HepG2 (cell line): ENCODE results near the gene ADAR. TPM values are rescaled to one million over a fixed set of nuclear protein-coding genes. Genes with fewer than 3 reads are reported as not detected.

Experiments used
- CCDC6 ChIP-seq: sonication (generic); formaldehyde crosslinking; IDR thresholded peaks from 2 replicates; pipeline ENCODE4 v1.8.1; 2022; ENCODE audit warnings: mild to moderate bottlenecking, missing genetic modification reagents, moderate library complexity
- HMG20A ChIP-seq: IDR thresholded peaks from 2 replicates; pipeline ENCODE4 v1.6.1; 2016; ENCODE audit warnings: borderline replicate concordance
- TRIM24 ChIP-seq: sonication (generic); formaldehyde crosslinking; IDR thresholded peaks from 2 replicates; pipeline ENCODE4 v1.8.0; 2022; ENCODE audit warnings: mild to moderate bottlenecking, missing genetic modification reagents
- ZNF225 ChIP-seq: sonication (generic); formaldehyde crosslinking; IDR thresholded peaks from 2 replicates; pipeline ENCODE4 v1.4.0; 2020; ENCODE audit warnings: mild to moderate bottlenecking, missing genetic modification reagents
- ZNF317 ChIP-seq: sonication (generic); formaldehyde crosslinking; IDR thresholded peaks from 2 replicates; pipeline ENCODE4 v1.5.0; 2020; ENCODE audit warnings: mild to moderate bottlenecking, missing genetic modification reagents
- polyA plus RNA-seq, 8 experiments: library from polyadenylated mRNA; depleted of rRNA in 3 of 8; stranded (reverse) in 7 of 8; unstranded in 1 of 8; fragments of >200 nt; fragmentation: Illumina TruSeq in 4 of 8; extraction: Trizol in 4 of 8; gene quantifications; 2 replicates each; pipeline versions ENCODE4 v1.2.1 to v1.2.3, GENCODE V29; 2011 to 2016; ENCODE audit warnings: low read depth in 4 of 8, missing spikeins in 1 of 8, mixed read lengths in 1 of 8; ENCODE audit not compliant: insufficient read depth in 1 of 8
- total RNA-seq, 5 experiments: library from RNA; depleted of rRNA; stranded (reverse); fragments of >200 nt; fragmentation: Illumina TruSeq; extraction: Trizol; gene quantifications; 2 replicates each; pipeline ENCODE4 v1.2.3, GENCODE V29; 2016; ENCODE audit warnings: low read depth in 1 of 5
- TF ChIP-seq, protein P1 (sequence below): sonication (generic); formaldehyde crosslinking; IDR thresholded peaks from 2 replicates; pipeline ENCODE4 v1.4.0; 2020; ENCODE audit warnings: mild to moderate bottlenecking, missing genetic modification reagents
- TF ChIP-seq, protein P2 (sequence below): sonication (generic); formaldehyde crosslinking; IDR thresholded peaks from 2 replicates; pipeline ENCODE4 v1.4.0; 2020; ENCODE audit warnings: mild to moderate bottlenecking, missing genetic modification reagents
- TF ChIP-seq, protein P3 (sequence below): sonication (generic); formaldehyde crosslinking; IDR thresholded peaks from 2 replicates; pipeline ENCODE4 v1.8.1; 2023; ENCODE audit warnings: mild to moderate bottlenecking, missing genetic modification reagents

ADAR gene
- total and polyA plus RNA-seq, 2 of the 13 experiments (the other 11 are each of a cell fraction or from before 2014, with no cell fraction given): 70.8 to 86.2 TPM

DNA sequence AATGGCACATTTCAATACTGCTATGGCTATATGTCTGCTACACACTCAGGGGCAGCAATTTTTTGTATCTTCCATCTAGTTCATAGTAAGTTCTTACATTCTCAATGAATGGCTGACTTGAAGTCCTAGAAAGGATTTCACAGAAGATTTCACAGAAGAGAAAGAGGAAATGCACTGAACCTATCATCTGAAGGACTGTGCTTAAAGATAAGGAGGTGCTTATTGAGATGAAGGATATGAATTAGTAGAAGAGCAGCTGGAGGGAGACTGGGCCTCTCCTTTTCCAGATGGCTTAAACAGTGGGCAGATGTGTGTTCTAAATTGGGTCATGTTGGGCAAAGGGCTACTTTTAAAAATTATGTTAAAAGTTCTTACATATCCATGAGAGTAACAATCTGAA is 14.6 kb downstream of the ADAR start (continued):
- no peak for TF ChIP-seq HMG20A
- TF ChIP-seq, protein P1, sequence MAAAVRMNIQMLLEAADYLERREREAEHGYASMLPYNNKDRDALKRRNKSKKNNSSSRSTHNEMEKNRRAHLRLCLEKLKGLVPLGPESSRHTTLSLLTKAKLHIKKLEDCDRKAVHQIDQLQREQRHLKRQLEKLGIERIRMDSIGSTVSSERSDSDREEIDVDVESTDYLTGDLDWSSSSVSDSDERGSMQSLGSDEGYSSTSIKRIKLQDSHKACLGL (CRISPR knock-in tag): no peak
- TF ChIP-seq, protein P2, sequence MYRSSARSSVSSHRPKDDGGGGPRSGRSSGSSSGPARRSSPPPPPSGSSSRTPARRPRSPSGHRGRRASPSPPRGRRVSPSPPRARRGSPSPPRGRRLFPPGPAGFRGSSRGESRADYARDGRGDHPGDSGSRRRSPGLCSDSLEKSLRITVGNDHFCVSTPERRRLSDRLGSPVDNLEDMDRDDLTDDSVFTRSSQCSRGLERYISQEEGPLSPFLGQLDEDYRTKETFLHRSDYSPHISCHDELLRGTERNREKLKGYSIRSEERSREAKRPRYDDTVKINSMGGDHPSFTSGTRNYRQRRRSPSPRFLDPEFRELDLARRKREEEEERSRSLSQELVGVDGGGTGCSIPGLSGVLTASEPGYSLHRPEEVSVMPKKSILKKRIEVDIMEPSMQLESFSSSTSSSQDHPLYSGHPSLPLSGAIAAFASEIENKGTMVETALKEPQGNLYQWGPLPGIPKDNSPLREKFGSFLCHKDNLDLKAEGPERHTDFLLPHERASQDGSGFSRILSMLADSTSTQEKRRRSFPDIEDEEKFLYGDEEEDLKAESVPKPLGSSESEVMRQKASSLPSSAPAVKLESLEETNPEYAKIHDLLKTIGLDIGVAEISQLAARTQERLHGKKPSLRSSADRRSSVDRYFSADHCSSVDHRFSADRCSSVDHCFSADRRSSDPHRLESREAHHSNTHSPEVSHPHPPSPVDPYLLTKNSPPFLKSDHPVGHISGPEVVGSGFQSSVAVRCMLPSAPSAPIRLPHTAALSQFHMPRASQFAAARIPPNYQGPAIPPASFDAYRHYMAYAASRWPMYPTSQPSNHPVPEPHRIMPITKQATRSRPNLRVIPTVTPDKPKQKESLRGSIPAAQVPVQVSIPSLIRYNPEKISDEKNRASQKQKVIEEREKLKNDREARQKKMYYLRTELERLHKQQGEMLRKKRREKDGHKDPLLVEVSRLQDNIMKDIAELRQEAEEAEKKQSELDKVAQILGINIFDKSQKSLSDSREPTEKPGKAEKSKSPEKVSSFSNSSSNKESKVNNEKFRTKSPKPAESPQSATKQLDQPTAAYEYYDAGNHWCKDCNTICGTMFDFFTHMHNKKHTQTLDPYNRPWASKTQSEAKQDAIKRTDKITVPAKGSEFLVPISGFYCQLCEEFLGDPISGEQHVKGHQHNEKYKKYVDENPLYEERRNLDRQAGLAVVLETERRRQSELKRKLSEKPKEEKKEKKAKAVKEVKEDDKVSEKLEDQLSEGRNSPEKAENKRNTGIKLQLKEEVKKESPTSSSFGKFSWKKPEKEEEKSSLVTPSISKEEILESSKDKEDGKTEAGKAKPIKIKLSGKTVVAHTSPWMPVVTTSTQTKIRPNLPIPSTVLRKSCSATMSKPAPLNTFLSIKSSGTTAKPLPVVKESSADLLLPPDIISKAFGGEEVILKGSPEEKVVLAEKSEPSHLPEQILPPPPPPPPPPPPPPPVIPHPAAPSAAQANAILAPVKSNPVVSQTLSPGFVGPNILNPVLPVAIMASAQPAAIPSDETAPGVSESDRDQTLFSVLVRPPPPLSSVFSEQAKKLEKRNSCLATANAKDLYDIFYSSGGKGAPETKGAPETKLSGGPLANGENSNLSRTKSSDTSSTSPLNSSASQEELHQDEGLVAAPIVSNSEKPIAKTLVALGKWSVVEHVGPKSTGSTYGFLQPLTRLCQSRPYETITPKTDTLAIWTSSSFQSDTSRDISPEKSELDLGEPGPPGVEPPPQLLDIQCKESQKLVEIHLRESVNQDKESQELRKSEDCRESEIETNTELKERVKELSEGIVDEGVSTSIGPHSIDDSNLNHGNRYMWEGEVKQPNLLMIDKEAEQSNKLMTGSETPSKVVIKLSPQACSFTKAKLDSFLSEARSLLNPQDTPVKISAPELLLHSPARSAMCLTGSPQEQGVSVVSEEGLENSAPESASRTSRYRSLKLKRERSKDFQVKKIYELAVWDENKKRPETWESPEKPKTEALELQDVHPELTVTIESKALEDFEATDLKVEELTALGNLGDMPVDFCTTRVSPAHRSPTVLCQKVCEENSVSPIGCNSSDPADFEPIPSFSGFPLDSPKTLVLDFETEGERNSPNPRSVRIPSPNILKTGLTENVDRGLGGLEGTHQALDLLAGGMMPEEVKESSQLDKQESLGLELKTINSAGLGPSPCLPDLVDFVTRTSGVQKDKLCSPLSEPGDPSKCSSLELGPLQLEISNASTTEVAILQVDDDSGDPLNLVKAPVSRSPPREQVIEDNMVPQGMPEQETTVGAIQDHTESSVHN (CRISPR knock-in tag): no peak
- TF ChIP-seq TRIM24 (CRISPR knock-in tag): no peak
- TF ChIP-seq, protein P3, sequence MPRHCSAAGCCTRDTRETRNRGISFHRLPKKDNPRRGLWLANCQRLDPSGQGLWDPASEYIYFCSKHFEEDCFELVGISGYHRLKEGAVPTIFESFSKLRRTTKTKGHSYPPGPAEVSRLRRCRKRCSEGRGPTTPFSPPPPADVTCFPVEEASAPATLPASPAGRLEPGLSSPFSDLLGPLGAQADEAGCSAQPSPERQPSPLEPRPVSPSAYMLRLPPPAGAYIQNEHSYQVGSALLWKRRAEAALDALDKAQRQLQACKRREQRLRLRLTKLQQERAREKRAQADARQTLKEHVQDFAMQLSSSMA (CRISPR knock-in tag): no peak
- TF ChIP-seq CCDC6 (CRISPR knock-in tag): no peak
- no peak for TF ChIP-seq ZNF225 (CRISPR knock-in tag)
- TF ChIP-seq ZNF317 (CRISPR knock-in tag): no peak
